Astrocyte (in vitro differentiated cells and primary cell): Measurements from ENCODE around the gene MYO5B. TPM values are rescaled to one million over a fixed set of nuclear protein-coding genes. Genes with fewer than 3 reads are reported as not detected.

Experiments
- DNase-seq: peaks from one replicate; pipeline ENCODE4 v3.0.0-alpha.2; 2010; ENCODE audit warnings: low read depth
- FAIRE-seq: peaks from 2 replicates; lab custom pipeline; 2011; peaks lifted over from hg19 to GRCh38; lab: Jason Lieb, UNC
- H2AFZ ChIP-seq: 2 replicates; pipeline ENCODE4 v1.6.0; 2012; ENCODE audit warnings: low read depth, low read length, inconsistent platforms
- H3K27ac ChIP-seq: 2 replicates; pipeline ENCODE4 v1.5.1; 2011; ENCODE audit warnings: low read depth, low read length, inconsistent platforms
- H3K27me3 ChIP-seq: 2 replicates; pipeline ENCODE4 v1.6.0; 2011; ENCODE audit warnings: low read length, inconsistent platforms; ENCODE audit not compliant: insufficient read depth
- H3K36me3 ChIP-seq: 2 replicates; pipeline ENCODE4 v1.5.1; 2011; ENCODE audit warnings: low read length, inconsistent platforms; ENCODE audit not compliant: insufficient read depth
- H3K4me1 ChIP-seq: 2 replicates; pipeline ENCODE4 v1.5.1; 2011; ENCODE audit warnings: low read length, inconsistent platforms; ENCODE audit not compliant: insufficient read depth
- H3K4me2 ChIP-seq: 2 replicates; pipeline ENCODE4 v1.6.0; 2012; ENCODE audit warnings: low read length, inconsistent platforms
- H3K4me3 ChIP-seq: 2 replicates; pipeline ENCODE4 v1.5.1; 2011; ENCODE audit warnings: low read depth, mild to moderate bottlenecking, low read length, inconsistent platforms; ENCODE audit not compliant: insufficient read depth
- H3K79me2 ChIP-seq: 2 replicates; pipeline ENCODE4 v1.6.0; 2012; ENCODE audit warnings: mild to moderate bottlenecking, low read length, inconsistent platforms; ENCODE audit not compliant: insufficient read depth
- H3K9ac ChIP-seq: 2 replicates; pipeline ENCODE4 v1.6.0; 2012; ENCODE audit warnings: mild to moderate bottlenecking, low read length, inconsistent platforms
- H3K9me3 ChIP-seq: 2 replicates; pipeline ENCODE4 v1.5.1; 2012; ENCODE audit warnings: low read depth, mild to moderate bottlenecking, low read length, inconsistent platforms; ENCODE audit not compliant: insufficient read depth
- H4K20me1 ChIP-seq: 2 replicates; pipeline ENCODE4 v1.6.0; 2012; ENCODE audit warnings: low read length, inconsistent platforms; ENCODE audit not compliant: insufficient read depth
- H3K27ac Mint-ChIP-seq: one replicate; pipeline ENCODE4 v1.8.0; 2021; ENCODE audit warnings: mild to moderate bottlenecking, mixed read lengths; ENCODE audit not compliant: unreplicated experiment
- H3K27me3 Mint-ChIP-seq: one replicate; pipeline ENCODE4 v1.8.0; 2021; ENCODE audit warnings: low read depth, mixed read lengths; ENCODE audit not compliant: unreplicated experiment
- H3K36me3 Mint-ChIP-seq: one replicate; pipeline ENCODE4 v1.8.0; 2021; ENCODE audit warnings: low read depth, mixed read lengths; ENCODE audit not compliant: unreplicated experiment
- H3K4me1 Mint-ChIP-seq: one replicate; pipeline ENCODE4 v1.8.0; 2021; ENCODE audit warnings: low read depth, mixed read lengths; ENCODE audit not compliant: unreplicated experiment
- H3K4me3 Mint-ChIP-seq: one replicate; pipeline ENCODE4 v1.8.0; 2021; ENCODE audit warnings: mild to moderate bottlenecking, moderate library complexity, mixed read lengths; ENCODE audit not compliant: unreplicated experiment
- H3K9me3 Mint-ChIP-seq: one replicate; pipeline ENCODE4 v1.8.0; 2021; ENCODE audit warnings: mild to moderate bottlenecking, mixed read lengths; ENCODE audit not compliant: unreplicated experiment
- EZH2 ChIP-seq: IDR thresholded peaks from 2 replicates; pipeline ENCODE4 v1.6.1; 2012; ENCODE audit warnings: mild to moderate bottlenecking, low read length, inconsistent platforms; ENCODE audit not compliant: insufficient read depth
- total RNA-seq: library from RNA; stranded (reverse); gene quantifications from 2 replicates; pipeline ENCODE4 v1.2.1, GENCODE V29; 2021
- TF ChIP-seq, protein P1 (sequence below): IDR thresholded peaks from 2 replicates; pipeline ENCODE4 v1.5.1; 2011; ENCODE audit warnings: low read depth, mild to moderate bottlenecking, inconsistent platforms, low read length, moderate library complexity; ENCODE audit not compliant: insufficient read depth

MYO5B gene
- total RNA-seq, 1 donor from 2014 or later, result 8.3 TPM

DNA sequence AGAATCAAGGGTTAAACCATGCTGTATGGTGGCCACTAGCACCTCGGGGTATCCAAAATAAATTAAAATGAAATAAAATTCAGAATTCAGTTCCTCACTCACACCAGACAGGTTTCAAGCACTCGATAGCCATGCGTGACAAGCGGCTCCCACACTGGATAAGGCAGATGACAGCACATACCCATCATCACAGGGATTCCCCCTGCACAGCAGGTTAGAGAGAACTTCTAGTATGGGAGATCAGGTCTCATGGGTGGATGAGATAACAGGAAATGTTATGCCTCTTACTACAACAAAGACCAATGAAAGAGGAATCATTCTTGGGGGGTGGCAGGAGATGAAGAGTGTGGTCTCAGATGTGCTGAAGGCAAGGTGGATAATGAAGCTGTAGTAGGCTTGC is 259.7 kb downstream of the MYO5B start:
- H3K9me3 ChIP-seq, result no peaks in the 10 kb centered on the region
- no peak overlapping the region for H3K4me3 ChIP-seq
- FAIRE-seq, result no peak
- Mint-ChIP-seq H3K36me3 (peaks cover 5% of the 10 kb centered on the region), H3K27ac (no peak overlapping the region), H3K27me3 (no peaks in the 10 kb centered on the region), H3K4me3 (no peak overlapping the region), H3K9me3 (peaks cover 2% of the 10 kb centered on the region), H3K4me1 (peaks cover 13% of the 10 kb centered on the region)
- H3K36me3 ChIP-seq, result no peaks in the 10 kb centered on the region
- no peaks in the 10 kb centered on the region for H3K4me1 ChIP-seq
- no peak overlapping the region for H3K9ac ChIP-seq
- no peak overlapping the region for H2AFZ ChIP-seq
- no peak overlapping the region for H3K27ac ChIP-seq
- DNase-seq, result no peak
- no peaks in the 10 kb centered on the region for H3K79me2 ChIP-seq
- H4K20me1 ChIP-seq, result no peaks in the 10 kb centered on the region
- H3K4me2 ChIP-seq, result no peak overlapping the region
- H3K27me3 ChIP-seq, result no peaks in the 10 kb centered on the region
- TF ChIP-seq EZH2, result no peak
- TF ChIP-seq, protein P1, sequence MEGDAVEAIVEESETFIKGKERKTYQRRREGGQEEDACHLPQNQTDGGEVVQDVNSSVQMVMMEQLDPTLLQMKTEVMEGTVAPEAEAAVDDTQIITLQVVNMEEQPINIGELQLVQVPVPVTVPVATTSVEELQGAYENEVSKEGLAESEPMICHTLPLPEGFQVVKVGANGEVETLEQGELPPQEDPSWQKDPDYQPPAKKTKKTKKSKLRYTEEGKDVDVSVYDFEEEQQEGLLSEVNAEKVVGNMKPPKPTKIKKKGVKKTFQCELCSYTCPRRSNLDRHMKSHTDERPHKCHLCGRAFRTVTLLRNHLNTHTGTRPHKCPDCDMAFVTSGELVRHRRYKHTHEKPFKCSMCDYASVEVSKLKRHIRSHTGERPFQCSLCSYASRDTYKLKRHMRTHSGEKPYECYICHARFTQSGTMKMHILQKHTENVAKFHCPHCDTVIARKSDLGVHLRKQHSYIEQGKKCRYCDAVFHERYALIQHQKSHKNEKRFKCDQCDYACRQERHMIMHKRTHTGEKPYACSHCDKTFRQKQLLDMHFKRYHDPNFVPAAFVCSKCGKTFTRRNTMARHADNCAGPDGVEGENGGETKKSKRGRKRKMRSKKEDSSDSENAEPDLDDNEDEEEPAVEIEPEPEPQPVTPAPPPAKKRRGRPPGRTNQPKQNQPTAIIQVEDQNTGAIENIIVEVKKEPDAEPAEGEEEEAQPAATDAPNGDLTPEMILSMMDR, result no peak

DNA sequence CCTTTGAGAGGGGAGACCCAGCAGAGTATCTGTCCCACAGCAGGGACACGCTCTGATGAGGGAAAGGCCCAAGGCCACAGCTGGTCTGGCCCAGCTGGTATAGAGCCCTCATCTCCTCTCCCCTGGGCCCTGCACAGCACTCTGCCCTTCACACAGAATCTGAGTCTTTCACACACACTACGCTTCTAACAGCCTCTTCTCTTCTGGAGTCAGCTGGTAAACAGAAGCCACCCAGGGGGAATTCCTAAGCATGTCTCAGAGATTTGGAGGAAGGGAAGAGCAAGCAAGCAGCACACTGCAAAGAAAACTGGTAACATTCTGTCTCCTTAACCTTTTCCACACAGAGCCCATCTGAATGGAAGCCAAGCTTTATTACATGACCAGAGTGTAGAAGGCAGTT is 260.5 kb downstream of the MYO5B start:
- Histone ChIP-seq H4K20me1 (no peaks in the 10 kb centered on the region), H3K4me2 (no peak overlapping the region), H3K4me3 (no peak overlapping the region), H3K9me3 (no peaks in the 10 kb centered on the region), H3K36me3 (no peaks in the 10 kb centered on the region), H2AFZ (no peak overlapping the region), H3K27ac (no peak overlapping the region), H3K27me3 (no peaks in the 10 kb centered on the region), H3K79me2 (no peaks in the 10 kb centered on the region), H3K4me1 (no peaks in the 10 kb centered on the region), H3K9ac (no peak overlapping the region)
- Mint-ChIP-seq H3K27ac (peak overlapping the region; percentile 48), H3K9me3 (peaks cover 2% of the 10 kb centered on the region), H3K36me3 (peaks cover 5% of the 10 kb centered on the region), H3K4me1 (peaks cover 13% of the 10 kb centered on the region), H3K27me3 (no peaks in the 10 kb centered on the region), H3K4me3 (no peak overlapping the region)
- DNase-seq, result peak; percentile 11
- TF ChIP-seq, protein P1, result no peak
- TF ChIP-seq EZH2, result no peak
- FAIRE-seq, result no peak

DNA sequence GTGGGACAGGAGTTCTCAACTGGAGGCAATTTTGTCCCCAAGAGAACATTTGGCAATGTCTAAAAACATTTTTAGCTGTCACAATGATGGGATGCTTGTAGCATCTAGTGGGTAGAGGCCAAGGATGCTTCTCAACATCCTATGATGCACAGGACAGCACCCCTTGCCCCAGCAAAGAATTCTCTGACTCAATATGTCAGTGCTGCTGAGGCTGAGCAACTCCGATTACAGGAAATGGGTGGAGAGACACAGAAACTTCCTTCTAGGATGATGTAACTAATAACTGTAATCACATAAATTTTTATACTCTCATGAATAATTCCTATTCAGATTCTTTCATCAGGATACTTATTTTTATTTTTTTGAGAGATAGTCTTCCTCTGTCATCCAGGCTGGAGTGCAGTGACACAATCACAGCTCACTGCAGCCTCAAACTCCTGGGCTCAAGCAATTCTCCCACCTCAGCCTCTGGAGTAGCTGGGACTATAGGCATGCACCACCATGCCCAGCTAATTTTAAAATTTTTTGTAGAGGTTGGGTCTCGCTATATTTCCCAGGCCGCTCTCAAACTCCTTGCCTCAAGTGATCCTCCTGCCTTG is 261.3 kb downstream of the MYO5B start:
- Mint-ChIP-seq H3K27ac (peak overlapping the region; percentile 30), H3K4me1 (peaks cover 13% of the 10 kb centered on the region), H3K9me3 (peaks cover 2% of the 10 kb centered on the region), H3K27me3 (no peaks in the 10 kb centered on the region), H3K36me3 (peaks cover 5% of the 10 kb centered on the region), H3K4me3 (no peak overlapping the region)
- Histone ChIP-seq H3K9me3 (no peaks in the 10 kb centered on the region), H3K36me3 (no peaks in the 10 kb centered on the region), H3K4me3 (no peak overlapping the region), H3K9ac (no peak overlapping the region), H3K27me3 (no peaks in the 10 kb centered on the region), H3K4me2 (no peak overlapping the region), H4K20me1 (no peaks in the 10 kb centered on the region), H3K4me1 (no peaks in the 10 kb centered on the region), H2AFZ (no peak overlapping the region), H3K79me2 (no peaks in the 10 kb centered on the region), H3K27ac (no peak overlapping the region)
- DNase-seq (peak; percentile 45), FAIRE-seq (no peak)
- TF ChIP-seq, protein P1, result no peak
- no peak for TF ChIP-seq EZH2
